Fibroblast of lung (primary cell): Measurements from ENCODE around the gene SGCE. TPM values are rescaled to one million over a fixed set of nuclear protein-coding genes. Genes with fewer than 3 reads are reported as not detected.

Experiments used
- DNase-seq, 2 donors: peaks; one replicate each; pipeline versions ENCODE4 v3.0.0 to v3.0.0-alpha.2; 2010; ENCODE audit warnings: low read depth in 2 of 2
- H2AFZ ChIP-seq: 2 replicates; pipeline ENCODE4 v1.5.1; 2012; ENCODE audit warnings: low read length, control low read depth, inconsistent platforms
- H3K27ac ChIP-seq: 2 replicates; pipeline ENCODE4 v1.5.1; 2011; ENCODE audit warnings: low read length, control low read depth; ENCODE audit not compliant: insufficient read depth
- H3K27me3 ChIP-seq: 2 replicates; pipeline ENCODE4 v1.5.1; 2011; ENCODE audit warnings: mild to moderate bottlenecking, low read length; ENCODE audit not compliant: control insufficient read depth, insufficient read depth
- H3K36me3 ChIP-seq: 2 replicates; pipeline ENCODE4 v1.5.1; 2011; ENCODE audit warnings: low read length; ENCODE audit not compliant: control insufficient read depth, insufficient read depth
- H3K4me1 ChIP-seq: 2 replicates; pipeline ENCODE4 v1.5.1; 2011; ENCODE audit warnings: low read length; ENCODE audit not compliant: control insufficient read depth, insufficient read depth; ENCODE audit errors: extremely low read depth
- H3K4me2 ChIP-seq: 2 replicates; pipeline ENCODE4 v1.5.1; 2011; ENCODE audit warnings: low read length, control low read depth; ENCODE audit not compliant: insufficient read depth; ENCODE audit errors: extremely low read depth
- H3K4me3 ChIP-seq, 4 experiments: fragments of 200-600 bp in 1 of 4; sonication (generic) in 1 of 4; replicated peaks in 1 of 4; 2 replicates each; pipeline ENCODE4 v1.5.1; 2011 to 2016; ENCODE audit warnings: low read length in 4 of 4, low read depth in 3 of 4, mild to moderate bottlenecking in 3 of 4, control low read depth in 2 of 4, inconsistent platforms in 1 of 4, mixed read lengths in 1 of 4; ENCODE audit not compliant: insufficient read depth in 1 of 4; ENCODE audit errors: control extremely low read depth in 1 of 4
- H3K79me2 ChIP-seq: 2 replicates; pipeline ENCODE4 v1.5.1; 2012; ENCODE audit warnings: mild to moderate bottlenecking, low read length, inconsistent platforms; ENCODE audit not compliant: control insufficient read depth, insufficient read depth
- H3K9ac ChIP-seq: 2 replicates; pipeline ENCODE4 v1.5.1; 2011; ENCODE audit warnings: mild to moderate bottlenecking, low read length, control low read depth; ENCODE audit not compliant: insufficient read depth
- H3K9me3 ChIP-seq: 2 replicates; pipeline ENCODE4 v1.5.1; 2012; ENCODE audit warnings: low read depth, low read length; ENCODE audit not compliant: control insufficient read depth, insufficient read depth
- H4K20me1 ChIP-seq: 2 replicates; pipeline ENCODE4 v1.5.1; 2011; ENCODE audit warnings: low read length; ENCODE audit not compliant: control insufficient read depth, insufficient read depth; ENCODE audit errors: extremely low read depth
- CTCF ChIP-seq, 2 donors: IDR thresholded peaks in 1 of 2; conservative IDR thresholded peaks in 1 of 2; 1 replicate in 1 of 2; 2 replicates in 1 of 2; pipeline ENCODE4 v1.5.1; 2011 to 2012; ENCODE audit warnings: low read length in 2 of 2, control low read depth in 1 of 2, inconsistent platforms in 1 of 2, low read depth in 1 of 2, mild to moderate bottlenecking in 1 of 2
- EZH2 ChIP-seq: IDR thresholded peaks from 2 replicates; pipeline ENCODE4 v1.5.1; 2012; ENCODE audit warnings: low read length, control low read depth, mild to moderate bottlenecking; ENCODE audit errors: missing control alignments
- polyA plus RNA-seq, 2 donors: library from polyadenylated mRNA; depleted of rRNA in 1 of 2; stranded (reverse) in 1 of 2; unstranded in 1 of 2; fragments of >200 nt; gene quantifications; 2 replicates each; pipeline ENCODE4 v1.2.1, GENCODE V29; 2011 to 2012; ENCODE audit warnings: missing spikeins in 1 of 2
- total RNA-seq: library from RNA; depleted of rRNA; stranded (reverse); fragments of >200 nt; gene quantifications from 2 replicates; pipeline ENCODE4 v1.2.1, GENCODE V29; 2014

SGCE gene
- total and polyA plus RNA-seq, 2 donors (not counting 1 experiment from before 2014, with no cell fraction given), result 106 to 184 TPM

GRCh38 chr7:94656925-94657731 lies 1.2 kb upstream of the SGCE start:
- peak overlapping the region; percentile 76 for H2AFZ ChIP-seq
- peak overlapping the region; percentile 78 for H3K4me2 ChIP-seq
- TF ChIP-seq EZH2 (no peak), CTCF (conservative IDR thresholded peaks at IDR 0.05 in 1 of 2, IDR thresholded peaks at IDR 0.05 in 1 of 2; ENCODE audit: low read depth in 1 of 2, low read length in 2 of 2) (no peak)
- no peaks in the 10 kb centered on the region for H3K4me1 ChIP-seq
- DNase-seq, result peak; percentile 41 to 57
- H3K79me2 ChIP-seq, result peaks cover 26% of the 10 kb centered on the region
- H3K4me3 ChIP-seq, result peak overlapping the region; percentile 35 to 75 (median 62)
- no peak overlapping the region for H3K9ac ChIP-seq
- H4K20me1 ChIP-seq, result no peaks in the 10 kb centered on the region
- H3K27ac ChIP-seq, result no peak overlapping the region
- no peaks in the 10 kb centered on the region for H3K36me3 ChIP-seq
- H3K9me3 ChIP-seq, result no peaks in the 10 kb centered on the region
- H3K27me3 ChIP-seq, result no peaks in the 10 kb centered on the region

- peaks cover 31% of the 10 kb centered on the region for H3K79me2 ChIP-seq
- no peaks in the 10 kb centered on the region for H3K9me3 ChIP-seq
- no peaks in the 10 kb centered on the region for H4K20me1 ChIP-seq
- peak overlapping the region; percentile 61 for H3K4me2 ChIP-seq
- H3K4me3 ChIP-seq, result peak overlapping the region; percentile 35 to 75 (median 62)
- TF ChIP-seq CTCF (conservative IDR thresholded peaks at IDR 0.05 in 1 of 2, IDR thresholded peaks at IDR 0.05 in 1 of 2; ENCODE audit: low read depth in 1 of 2, low read length in 2 of 2) (no peak), EZH2 (no peak)
- H3K27me3 ChIP-seq, result no peaks in the 10 kb centered on the region
- no peak overlapping the region for H3K27ac ChIP-seq
- no peak for DNase-seq
- H2AFZ ChIP-seq, result peak overlapping the region; percentile 12
- H3K4me1 ChIP-seq, result no peaks in the 10 kb centered on the region
- H3K36me3 ChIP-seq, result no peaks in the 10 kb centered on the region
- no peak overlapping the region for H3K9ac ChIP-seq
Observed at GRCh38 chr7:94656658-94656924, 658 bp upstream of the SGCE start.

- TF ChIP-seq EZH2 (no peak), CTCF (conservative IDR thresholded peaks at IDR 0.05 in 1 of 2, IDR thresholded peaks at IDR 0.05 in 1 of 2; ENCODE audit: low read depth in 1 of 2, low read length in 2 of 2) (no peak)
- no peaks in the 10 kb centered on the region for H3K9me3 ChIP-seq
- peak overlapping the region; percentile 89 for H2AFZ ChIP-seq
- H3K36me3 ChIP-seq, result no peaks in the 10 kb centered on the region
- peak overlapping the region; percentile 61 to 84 (median 69) for H3K4me3 ChIP-seq
- no peaks in the 10 kb centered on the region for H3K27me3 ChIP-seq
- H4K20me1 ChIP-seq, result no peaks in the 10 kb centered on the region
- H3K4me1 ChIP-seq, result no peaks in the 10 kb centered on the region
- peaks cover 41% of the 10 kb centered on the region for H3K79me2 ChIP-seq
- peak overlapping the region; percentile 73 for H3K4me2 ChIP-seq
- peak; percentile 67 to 69 for DNase-seq
- H3K9ac ChIP-seq, result peak overlapping the region; percentile 85
- H3K27ac ChIP-seq, result peak overlapping the region; percentile 87
Observed at GRCh38 chr7:94655126-94655847, 646 bp downstream of the SGCE start.
